Pancreas (tissue), 10 donors: Measurements from ENCODE around the gene SEC11C. TPM values are rescaled to one million over a fixed set of nuclear protein-coding genes. Genes with fewer than 3 reads are reported as not detected.

Source experiments
- ATAC-seq, 4 donors: fragments of 200-7000 bp; cut with Tn5 transposase; one replicate each; pipeline versions ENCODE4 v1.8.0 to v1.9.1; 2020; ENCODE audit warnings: mild to moderate bottlenecking in 4 of 4, moderate library complexity in 4 of 4
- DNase-seq, 6 donors: peaks; one replicate each; pipeline ENCODE4 v3.0.0-alpha.2; 2020
- FAIRE-seq: peaks from 2 replicates; lab custom pipeline; 2012; peaks lifted over from hg19 to GRCh38; lab: Jason Lieb, UNC
- H3K27ac ChIP-seq, 4 donors: fragments of 200-600 bp; sonication (generic); 1 replicate in 3 of 4; 2 replicates in 1 of 4; pipeline versions ENCODE4 v1.5.0 to v1.8.0; 2020
- H3K27me3 ChIP-seq, 4 donors: fragments of 200-600 bp; one replicate each; pipeline ENCODE4 v1.8.0; 2021
- H3K36me3 ChIP-seq, 3 donors: fragments of 200-600 bp; sonication (generic) in 1 of 3; one replicate each; pipeline versions ENCODE4 v1.5.0 to v1.8.0; 2020 to 2021
- H3K4me1 ChIP-seq, 3 donors: fragments of 200-600 bp; one replicate each; pipeline ENCODE4 v1.8.0; 2021
- H3K4me3 ChIP-seq, 4 donors: fragments of 200-600 bp; sonication (generic) in 2 of 4; one replicate each; pipeline versions ENCODE4 v1.5.0 to v1.8.0; 2020 to 2021
- H3K9me3 ChIP-seq, 4 donors: fragments of 200-600 bp; one replicate each; pipeline ENCODE4 v1.8.0; 2021
- WGBS, 2 donors: extraction: QIAGEN DNeasy Blood & Tissue Kit; methylation state at CpG; one replicate each; pipeline ENCODE4 v1.1.7; 2013; 5-methylcytosine and 5-hydroxymethylcytosine counted together
- intact Hi-C, 3 donors: fragments of 100-400 bp; cut with DNase I; formaldehyde crosslinking; loops; one replicate each; pipeline versions ENCODE4 v1.11.1 to v1.14.2; 2022
- polyA plus RNA-seq, 2 donors: library from polyadenylated mRNA; stranded (reverse); fragments of 200-250 nt; gene quantifications; one replicate each; pipeline ENCODE4 v1.2.3, GENCODE V29; 2013
- total RNA-seq, 6 donors: library from RNA; stranded (reverse); fragmentation: NEBNext Ultra II Directional in 4 of 6; extraction: Animal tissue kit (Norgen Biotek cat#: 25700) in 4 of 6; gene quantifications; one replicate each; pipeline versions ENCODE4 v1.2.1 to v1.2.4, GENCODE V29; 2021 to 2023
- TF ChIP-seq, protein P1 (sequence below), 4 donors: fragments of 200-600 bp; sonication (generic) in 3 of 4; IDR thresholded peaks; one replicate each; pipeline versions ENCODE4 v1.5.0 to v1.8.0; 2021; ENCODE audit warnings: antibody characterized with exemption in 4 of 4
- donor health status: healthy with polysubstance abuse.
- donor health status: DM: no; HTN: no; CAD: no; lungs with moderate emphysema.
- donor health status: DM: no; HTN: no; CAD: no.
- donor health status: control.
- donor health status: control.
- donor health status: Bipolar disorder and iron deficiency.
- donor health status: DM: yes; HTN: yes; CAD: no.
- donor health status: DM: no; HTN: no; CAD: no.
- donor health status: DM: no; HTN: no; CAD: no.
- donor health status: DM: yes; HTN: yes; CAD: no.

The SEC11C gene
- total RNA-seq (100 to 1,000 TPM in 2 of 6 donors, 10 to 100 TPM in 4; 74.9 to 121 (median 96.7) TPM), polyA plus RNA-seq (100 to 1,000 TPM in 1 of 2 donors, 10 to 100 TPM in 1; 69.9 to 173 TPM)

DNA sequence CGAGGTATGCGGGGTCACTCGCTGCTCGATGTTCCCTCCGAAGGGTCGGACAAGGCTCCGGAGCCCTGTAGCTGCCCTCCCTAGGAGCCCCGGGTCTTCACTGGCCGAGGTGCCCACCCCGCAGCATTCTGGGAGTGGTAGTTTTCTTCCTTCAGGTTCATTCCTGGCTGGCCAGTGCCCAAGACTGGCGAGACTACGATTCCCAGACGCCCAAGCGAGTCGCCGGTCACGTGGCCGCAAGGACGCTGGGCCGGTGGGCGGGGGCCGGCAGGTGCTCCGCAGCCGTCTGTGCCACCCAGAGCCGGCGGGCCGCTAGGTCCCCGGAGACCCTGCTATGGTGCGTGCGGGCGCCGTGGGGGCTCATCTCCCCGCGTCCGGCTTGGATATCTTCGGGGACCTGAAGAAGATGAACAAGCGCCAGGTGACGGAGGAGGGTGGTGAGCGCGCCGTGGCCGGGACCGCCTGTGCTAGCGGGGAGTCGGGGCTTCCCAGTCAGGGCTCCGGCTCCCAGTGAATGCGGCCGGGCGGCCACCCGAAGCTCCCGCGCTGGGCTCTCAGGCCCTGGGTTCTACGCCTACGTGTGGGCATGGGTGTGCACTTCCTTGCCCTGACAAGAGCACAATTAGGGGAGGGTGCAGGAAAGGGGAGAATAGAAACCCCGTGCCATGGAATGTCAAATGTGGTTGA lies at the start of gene SEC11C:
SEC11C (plus strand) TSS at position 270 of the 687 bp plus-strand sequence; CDS start at position 335, 65 bp downstream.
- Histone ChIP-seq H3K27me3 (no peaks in the 10 kb centered on the region), H3K36me3 (no peaks in the 10 kb centered on the region), H3K9me3 (no peaks in the 10 kb centered on the region), H3K27ac (peak within 1 kb of the TSS; percentile 84 to 94 (median 88)), H3K4me1 (peaks cover 11 to 24% (median 20%) of the 10 kb centered on the region in 3 donors), H3K4me3 (peak within 1 kb of the TSS; percentile 83 to 99 (median 89))
- ATAC-seq: peak; percentile 93 to 98 (median 94)
- intact Hi-C loops: no loop called here
- peak; percentile 95 to 98 (median 98) for DNase-seq
- FAIRE-seq: no peak
- 0% methylated on average over 46 to 55 of the region's 55 CpGs for WGBS, 2 donors
- TF ChIP-seq, protein P1, sequence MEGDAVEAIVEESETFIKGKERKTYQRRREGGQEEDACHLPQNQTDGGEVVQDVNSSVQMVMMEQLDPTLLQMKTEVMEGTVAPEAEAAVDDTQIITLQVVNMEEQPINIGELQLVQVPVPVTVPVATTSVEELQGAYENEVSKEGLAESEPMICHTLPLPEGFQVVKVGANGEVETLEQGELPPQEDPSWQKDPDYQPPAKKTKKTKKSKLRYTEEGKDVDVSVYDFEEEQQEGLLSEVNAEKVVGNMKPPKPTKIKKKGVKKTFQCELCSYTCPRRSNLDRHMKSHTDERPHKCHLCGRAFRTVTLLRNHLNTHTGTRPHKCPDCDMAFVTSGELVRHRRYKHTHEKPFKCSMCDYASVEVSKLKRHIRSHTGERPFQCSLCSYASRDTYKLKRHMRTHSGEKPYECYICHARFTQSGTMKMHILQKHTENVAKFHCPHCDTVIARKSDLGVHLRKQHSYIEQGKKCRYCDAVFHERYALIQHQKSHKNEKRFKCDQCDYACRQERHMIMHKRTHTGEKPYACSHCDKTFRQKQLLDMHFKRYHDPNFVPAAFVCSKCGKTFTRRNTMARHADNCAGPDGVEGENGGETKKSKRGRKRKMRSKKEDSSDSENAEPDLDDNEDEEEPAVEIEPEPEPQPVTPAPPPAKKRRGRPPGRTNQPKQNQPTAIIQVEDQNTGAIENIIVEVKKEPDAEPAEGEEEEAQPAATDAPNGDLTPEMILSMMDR (IDR thresholded peaks at IDR 0.05): no peak

GRCh38 chr18:59090966-59091603 lies 48.6 kb upstream of the SEC11C start:
- FAIRE-seq: no peak
- 81 to 83% methylated on average over 5 of the region's 5 CpGs for WGBS, 2 donors
- Histone ChIP-seq H3K9me3 (no peaks in the 10 kb centered on the region), H3K4me1 (no peaks in the 10 kb centered on the region), H3K4me3 (no peak overlapping the region), H3K36me3 (no peaks in the 10 kb centered on the region), H3K27me3 (no peaks in the 10 kb centered on the region), H3K27ac (no peak overlapping the region)
- no peak for ATAC-seq
- TF ChIP-seq, protein P1 (IDR thresholded peaks at IDR 0.05): no peak
- DNase-seq: no peak
- intact Hi-C loops: no loop called here

DNA sequence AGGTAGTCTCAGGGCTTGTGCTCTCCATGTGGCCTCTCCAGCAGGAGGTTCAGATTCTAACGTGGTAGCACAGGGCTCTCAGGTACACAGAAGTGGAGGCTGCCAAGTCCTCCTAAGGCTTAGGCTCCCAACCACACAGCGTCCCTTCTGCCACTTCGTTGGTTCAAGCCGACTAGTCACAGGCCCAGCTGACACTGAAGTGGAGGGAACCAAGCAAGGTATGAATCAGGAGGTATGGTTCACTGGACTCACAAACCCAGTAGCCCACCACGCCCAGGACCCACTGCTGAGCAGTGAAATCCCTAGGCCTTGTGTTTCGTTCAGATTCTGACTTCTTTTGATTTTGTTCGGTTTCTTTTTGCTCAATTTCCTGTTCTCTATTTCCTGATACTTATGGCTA lies 46.0 kb upstream of the SEC11C start:
- intact Hi-C loops: no loop called here
- no peak for FAIRE-seq
- H3K4me1 ChIP-seq: no peaks in the 10 kb centered on the region
- TF ChIP-seq, protein P1 (IDR thresholded peaks at IDR 0.05): no peak
- no peak overlapping the region for H3K4me3 ChIP-seq
- H3K36me3 ChIP-seq: no peaks in the 10 kb centered on the region
- H3K27me3 ChIP-seq: no peaks in the 10 kb centered on the region
- no peak for ATAC-seq
- no peak for DNase-seq
- H3K27ac ChIP-seq: no peak overlapping the region
- no peaks in the 10 kb centered on the region for H3K9me3 ChIP-seq
- 78 to 80% methylated on average over 7 of the region's 7 CpGs for WGBS, 2 donors

DNA sequence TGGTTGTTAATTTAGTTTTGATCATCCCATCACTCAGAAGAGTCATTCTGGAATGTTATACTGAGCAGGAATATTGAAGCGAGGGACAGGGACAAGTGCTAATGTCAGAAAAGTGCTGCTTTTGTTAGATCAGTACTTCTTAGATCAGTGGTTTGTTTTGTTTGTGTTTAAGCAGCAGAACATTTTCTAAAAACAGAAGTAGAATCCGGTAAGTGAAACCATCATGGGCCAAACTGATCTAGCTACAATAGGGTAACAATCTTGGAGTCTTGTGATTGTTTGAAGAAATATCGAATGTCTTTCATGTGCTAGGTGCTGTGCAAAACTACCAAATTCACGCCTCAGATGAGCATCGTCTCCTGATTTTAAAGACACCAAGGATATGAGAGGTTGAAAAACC lies 45.1 kb upstream of the SEC11C start:
- WGBS, 2 donors: 86 to 91% methylated on average over 5 of the region's 5 CpGs
- Histone ChIP-seq H3K36me3 (no peaks in the 10 kb centered on the region), H3K27ac (no peak overlapping the region), H3K27me3 (no peaks in the 10 kb centered on the region), H3K4me1 (no peaks in the 10 kb centered on the region), H3K4me3 (no peak overlapping the region), H3K9me3 (no peaks in the 10 kb centered on the region)
- FAIRE-seq (no peak), DNase-seq (no peak), ATAC-seq (no peak)
- intact Hi-C loops: no loop called here
- TF ChIP-seq, protein P1 (IDR thresholded peaks at IDR 0.05): no peak
